ENCODE data around the gene KCNG3.

The KCNG3 gene

GRCh38 chr2:42474765-42475454 lies 18.9 kb downstream of the KCNG3 start:
- TF ChIP-seq EZH2phosphoT487 (conservative IDR thresholded peaks at IDR 0.05; ENCODE audit: low read length), result no peak
- no peak for TF ChIP-seq CTCF (IDR thresholded peaks at IDR 0.05; ENCODE audit: insufficient read depth, low read length, poor library complexity, severe bottlenecking)
- Histone ChIP-seq H3F3A (ENCODE audit: insufficient read depth) (no peaks in the 10 kb centered on the region), H3K4me3 (ENCODE audit: insufficient read depth, low read length, poor library complexity, severe bottlenecking) (no peak overlapping the region), H3K9me3 (ENCODE audit: insufficient read depth, low read length) (no peaks in the 10 kb centered on the region), H3K9me2 (replicated peaks; ENCODE audit: insufficient read depth, low read length) (no peaks in the 10 kb centered on the region), H3K27me3 (ENCODE audit: low read length) (no peaks in the 10 kb centered on the region), H3K9ac (ENCODE audit: low read length) (no peak overlapping the region), H2AFZ (ENCODE audit: low read depth, low read length, severe bottlenecking) (no peak overlapping the region), H3K79me2 (ENCODE audit: insufficient read depth, low read length) (no peaks in the 10 kb centered on the region), H3K36me3 (ENCODE audit: low read length) (no peaks in the 10 kb centered on the region), H3K27ac (ENCODE audit: low read depth, low read length) (no peak overlapping the region), H4K20me1 (ENCODE audit: low read depth, low read length) (no peaks in the 10 kb centered on the region), H3K4me2 (ENCODE audit: low read depth, low read length, poor library complexity, severe bottlenecking) (no peak overlapping the region)

- Histone ChIP-seq H3K9ac (ENCODE audit: low read length) (no peak overlapping the region), H3K9me2 (replicated peaks; ENCODE audit: insufficient read depth, low read length) (no peaks in the 10 kb centered on the region), H4K20me1 (ENCODE audit: low read depth, low read length) (no peaks in the 10 kb centered on the region), H3K9me3 (ENCODE audit: insufficient read depth, low read length) (no peaks in the 10 kb centered on the region), H3K4me3 (ENCODE audit: insufficient read depth, low read length, poor library complexity, severe bottlenecking) (no peak overlapping the region), H3K36me3 (ENCODE audit: low read length) (no peaks in the 10 kb centered on the region), H3K4me2 (ENCODE audit: low read depth, low read length, poor library complexity, severe bottlenecking) (no peak overlapping the region), H3K27ac (ENCODE audit: low read depth, low read length) (no peak overlapping the region), H3K79me2 (ENCODE audit: insufficient read depth, low read length) (no peaks in the 10 kb centered on the region), H3K27me3 (ENCODE audit: low read length) (no peaks in the 10 kb centered on the region), H2AFZ (ENCODE audit: low read depth, low read length, severe bottlenecking) (no peak overlapping the region), H3F3A (ENCODE audit: insufficient read depth) (no peaks in the 10 kb centered on the region)
- TF ChIP-seq EZH2phosphoT487 (conservative IDR thresholded peaks at IDR 0.05; ENCODE audit: low read length) (no peak), CTCF (IDR thresholded peaks at IDR 0.05; ENCODE audit: insufficient read depth, low read length, poor library complexity, severe bottlenecking) (no peak)
Observed at GRCh38 chr2:42470706-42471105, 23.1 kb downstream of the KCNG3 start.

- Histone ChIP-seq H3K9ac (ENCODE audit: low read length) (no peak overlapping the region), H3F3A (ENCODE audit: insufficient read depth) (no peaks in the 10 kb centered on the region), H3K27me3 (ENCODE audit: low read length) (no peaks in the 10 kb centered on the region), H3K4me2 (ENCODE audit: low read depth, low read length, poor library complexity, severe bottlenecking) (no peak overlapping the region), H3K36me3 (ENCODE audit: low read length) (no peaks in the 10 kb centered on the region), H3K9me3 (ENCODE audit: insufficient read depth, low read length) (no peaks in the 10 kb centered on the region), H3K27ac (ENCODE audit: low read depth, low read length) (no peak overlapping the region), H4K20me1 (ENCODE audit: low read depth, low read length) (no peaks in the 10 kb centered on the region), H3K9me2 (replicated peaks; ENCODE audit: insufficient read depth, low read length) (no peaks in the 10 kb centered on the region), H2AFZ (ENCODE audit: low read depth, low read length, severe bottlenecking) (no peak overlapping the region), H3K4me3 (ENCODE audit: insufficient read depth, low read length, poor library complexity, severe bottlenecking) (no peak overlapping the region), H3K79me2 (ENCODE audit: insufficient read depth, low read length) (no peaks in the 10 kb centered on the region)
- TF ChIP-seq CTCF (IDR thresholded peaks at IDR 0.05; ENCODE audit: insufficient read depth, low read length, poor library complexity, severe bottlenecking) (no peak), EZH2phosphoT487 (conservative IDR thresholded peaks at IDR 0.05; ENCODE audit: low read length) (no peak)
Observed at GRCh38 chr2:42464631-42465030, 29.2 kb downstream of the KCNG3 start.
